Calu3 (cell line): ENCODE results near the gene KRT31. TPM values are rescaled to one million over a fixed set of nuclear protein-coding genes. Genes with fewer than 3 reads are reported as not detected.
"Not testable (repeated sequence)": the region's sequence is repeated elsewhere in the genome, so short reads cannot be mapped to it uniquely, and the experiment has no call there.

ENCODE experiments used
- BruUV-seq: library from RNA; stranded (reverse); fragments of 400-500 nt; replicated peaks from 2 replicates; lab custom pipeline; 2021; lab: Mats Ljungman, UMichigan
- CTCF ChIA-PET: fragments of 300-600 bp; sonication (Branson Sonifier 250); formaldehyde crosslinking; loops from one replicate; lab custom pipeline; 2022; ENCODE audit warnings: antibody characterized with exemption; lab: Charles Lee
- DNase-seq: peaks from one replicate; pipeline ENCODE4 v3.0.0; 2022
- H3K27ac Mint-ChIP-seq: one replicate; pipeline ENCODE4 v1.8.0; 2022; ENCODE audit warnings: mixed read lengths; ENCODE audit not compliant: unreplicated experiment
- H3K27me3 Mint-ChIP-seq: one replicate; pipeline ENCODE4 v1.8.0; 2022; ENCODE audit warnings: mixed read lengths; ENCODE audit not compliant: unreplicated experiment
- H3K36me3 Mint-ChIP-seq: one replicate; pipeline ENCODE4 v1.8.0; 2022; ENCODE audit warnings: mild to moderate bottlenecking, moderate library complexity, mixed read lengths; ENCODE audit not compliant: insufficient read depth, unreplicated experiment
- H3K4me1 Mint-ChIP-seq: one replicate; pipeline ENCODE4 v1.8.0; 2022; ENCODE audit warnings: mild to moderate bottlenecking, low read depth, mixed read lengths; ENCODE audit not compliant: unreplicated experiment
- H3K4me3 Mint-ChIP-seq: one replicate; pipeline ENCODE4 v1.8.0; 2022; ENCODE audit warnings: mild to moderate bottlenecking, low read depth, moderate library complexity, mixed read lengths; ENCODE audit not compliant: unreplicated experiment
- H3K9me3 Mint-ChIP-seq: one replicate; pipeline ENCODE4 v1.8.0; 2022; ENCODE audit warnings: low read depth, mixed read lengths; ENCODE audit not compliant: unreplicated experiment
- intact Hi-C: fragments of 100-400 bp; cut with micrococcal nuclease; formaldehyde crosslinking; loops from one replicate; pipeline ENCODE4 v1.10.0; 2022; ENCODE audit not compliant: unreplicated experiment
- total RNA-seq: library from RNA; stranded (reverse); gene quantifications from 2 replicates; pipeline ENCODE4 v1.2.3, GENCODE V29; 2022
- TF ChIP-seq, protein P1 (sequence below): fragments of 200-600 bp; IDR thresholded peaks from one replicate; pipeline ENCODE4 v1.8.0; 2022; ENCODE audit warnings: antibody characterized with exemption; ENCODE audit not compliant: unreplicated experiment

KRT31 gene
- total RNA-seq, 1 experiment from 2014 or later: not detected

DNA sequence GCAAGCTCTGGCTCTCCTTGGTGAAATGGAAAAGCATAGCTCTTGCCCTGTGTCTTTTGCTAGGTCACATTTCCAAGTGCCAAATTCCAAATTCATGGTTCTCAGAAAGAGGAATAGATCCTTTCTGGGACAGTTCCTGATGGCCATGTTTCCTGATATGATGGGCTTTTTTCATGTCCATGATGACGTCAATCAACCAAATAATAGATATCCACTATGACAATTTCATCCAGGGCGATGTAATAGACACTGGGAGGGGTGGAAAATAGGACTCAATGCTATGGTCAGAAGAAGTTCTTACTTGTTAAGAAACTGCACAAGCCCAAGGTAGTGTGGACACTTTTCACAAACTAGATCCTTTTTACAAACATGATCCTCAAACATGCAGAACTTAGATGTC is 46.2 kb downstream of the KRT31 start:
- no peak overlapping the region for H3K4me3 Mint-ChIP-seq
- intact Hi-C loops: no loop called here
- no peaks in the 10 kb centered on the region for H3K36me3 Mint-ChIP-seq
- no TSS peak for BruUV-seq
- TF ChIP-seq, protein P1, sequence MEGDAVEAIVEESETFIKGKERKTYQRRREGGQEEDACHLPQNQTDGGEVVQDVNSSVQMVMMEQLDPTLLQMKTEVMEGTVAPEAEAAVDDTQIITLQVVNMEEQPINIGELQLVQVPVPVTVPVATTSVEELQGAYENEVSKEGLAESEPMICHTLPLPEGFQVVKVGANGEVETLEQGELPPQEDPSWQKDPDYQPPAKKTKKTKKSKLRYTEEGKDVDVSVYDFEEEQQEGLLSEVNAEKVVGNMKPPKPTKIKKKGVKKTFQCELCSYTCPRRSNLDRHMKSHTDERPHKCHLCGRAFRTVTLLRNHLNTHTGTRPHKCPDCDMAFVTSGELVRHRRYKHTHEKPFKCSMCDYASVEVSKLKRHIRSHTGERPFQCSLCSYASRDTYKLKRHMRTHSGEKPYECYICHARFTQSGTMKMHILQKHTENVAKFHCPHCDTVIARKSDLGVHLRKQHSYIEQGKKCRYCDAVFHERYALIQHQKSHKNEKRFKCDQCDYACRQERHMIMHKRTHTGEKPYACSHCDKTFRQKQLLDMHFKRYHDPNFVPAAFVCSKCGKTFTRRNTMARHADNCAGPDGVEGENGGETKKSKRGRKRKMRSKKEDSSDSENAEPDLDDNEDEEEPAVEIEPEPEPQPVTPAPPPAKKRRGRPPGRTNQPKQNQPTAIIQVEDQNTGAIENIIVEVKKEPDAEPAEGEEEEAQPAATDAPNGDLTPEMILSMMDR: no peak
- no peak for DNase-seq
- H3K9me3 Mint-ChIP-seq: peaks cover 3% of the 10 kb centered on the region
- CTCF ChIA-PET: interaction anchor here (0.7 kb wide), 1 partner anchor 72 kb away, joined by 6 read pairs; no protein-coding TSS in a partner anchor
- peaks cover 7% of the 10 kb centered on the region for H3K4me1 Mint-ChIP-seq
- H3K27ac Mint-ChIP-seq: no peak overlapping the region
- H3K27me3 Mint-ChIP-seq: peaks cover 13% of the 10 kb centered on the region

GRCh38 chr17:41350381-41350878 is 47.0 kb downstream of the KRT31 start, which contains the start of gene KRT33A:
TSS of gene KRT33A (minus strand) at chr17:41350828. CDS start at chr17:41350767, 61 bp downstream.
- BruUV-seq: not testable (repeated sequence)

GRCh38 chr17:41347869-41348760 is 49.3 kb downstream of the KRT31 start:
- BruUV-seq: no TSS peak

More at GRCh38 chr17:41350381-41350878, 47.0 kb downstream of the KRT31 start, which contains the start of gene KRT33A:
- H3K27me3 Mint-ChIP-seq: peaks cover 13% of the 10 kb centered on the region
- intact Hi-C loops, H3K4me1 Mint-ChIP-seq, H3K36me3 Mint-ChIP-seq, H3K27ac Mint-ChIP-seq, H3K4me3 Mint-ChIP-seq, DNase-seq, H3K9me3 Mint-ChIP-seq: not testable (repeated sequence)
- CTCF ChIA-PET: interaction anchor here (0.5 to 0.7 kb wide), 4 partner anchors 20 to 294 kb away, joined by 3 to 6 read pairs (median 3); partner anchors contain the start of gene KRT33B

DNA sequence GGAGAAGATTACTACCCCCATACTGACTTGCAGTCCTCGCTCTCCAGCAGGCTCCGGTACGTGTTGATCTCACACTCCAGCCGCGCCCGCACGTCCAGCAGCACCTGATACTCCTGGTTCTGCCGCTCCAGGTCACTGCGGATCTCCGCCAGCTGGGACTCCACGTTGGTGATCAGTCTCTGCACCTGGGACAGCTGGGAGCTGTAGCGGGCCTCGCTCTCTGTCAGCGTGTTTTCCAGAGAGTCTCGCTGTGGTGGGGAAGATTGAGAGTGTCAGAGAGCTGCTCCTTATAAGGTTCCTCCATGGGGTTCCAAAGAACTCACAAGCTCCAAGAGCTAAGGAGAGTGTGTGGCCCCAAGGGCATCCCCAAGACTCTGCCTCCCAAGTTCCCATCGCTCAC is 51.0 kb downstream of the KRT31 start:
- BruUV-seq: not testable (repeated sequence)

More at GRCh38 chr17:41347869-41348760, 49.3 kb downstream of the KRT31 start:
- H3K4me3 Mint-ChIP-seq: no peak overlapping the region
- CTCF ChIA-PET: interaction anchor here (0.6 to 2.3 kb wide), 5 partner anchors 12 to 216 kb away, joined by 3 to 8 read pairs (median 3); no protein-coding TSS in a partner anchor
- peaks cover 6% of the 10 kb centered on the region for H3K9me3 Mint-ChIP-seq
- peaks cover 13% of the 10 kb centered on the region for H3K27me3 Mint-ChIP-seq
- intact Hi-C loops: no loop called here
- H3K4me1 Mint-ChIP-seq: peaks cover 7% of the 10 kb centered on the region
- TF ChIP-seq, protein P1: no peak
- no peak for DNase-seq
- no peaks in the 10 kb centered on the region for H3K36me3 Mint-ChIP-seq
- no peak overlapping the region for H3K27ac Mint-ChIP-seq

GRCh38 chr17:41345992-41346391 is 51.4 kb downstream of the KRT31 start:
- H3K4me3 Mint-ChIP-seq: no peak overlapping the region
- CTCF ChIA-PET: no interaction called here
- no peak overlapping the region for H3K27ac Mint-ChIP-seq
- peaks cover 4% of the 10 kb centered on the region for H3K9me3 Mint-ChIP-seq
- BruUV-seq: no TSS peak
- intact Hi-C loops: no loop called here
- H3K4me1 Mint-ChIP-seq: peaks cover 16% of the 10 kb centered on the region
- H3K36me3 Mint-ChIP-seq: no peaks in the 10 kb centered on the region
- H3K27me3 Mint-ChIP-seq: no peaks in the 10 kb centered on the region
- no peak for DNase-seq
- TF ChIP-seq, protein P1: no peak

More for the DNA sequence above, 51.0 kb downstream of the KRT31 start:
- H3K27me3 Mint-ChIP-seq, H3K4me3 Mint-ChIP-seq, intact Hi-C loops, H3K36me3 Mint-ChIP-seq, DNase-seq, H3K9me3 Mint-ChIP-seq, H3K27ac Mint-ChIP-seq: not testable (repeated sequence)
- CTCF ChIA-PET: interaction anchor here (0.6 to 1.1 kb wide), 2 partner anchors 71 to 571 kb away, joined by 4 to 7 read pairs; no protein-coding TSS in a partner anchor
- peaks cover 12% of the 10 kb centered on the region for H3K4me1 Mint-ChIP-seq
